ENCODE data around the gene DNAJC30. TPM values are rescaled to one million over a fixed set of nuclear protein-coding genes. Genes with fewer than 3 reads are reported as not detected.

Gene DNAJC30
- total and polyA plus RNA-seq, 2 donors (not counting 1 experiment from before 2014, with no cell fraction given): 6.6 to 15.5 TPM

DNA sequence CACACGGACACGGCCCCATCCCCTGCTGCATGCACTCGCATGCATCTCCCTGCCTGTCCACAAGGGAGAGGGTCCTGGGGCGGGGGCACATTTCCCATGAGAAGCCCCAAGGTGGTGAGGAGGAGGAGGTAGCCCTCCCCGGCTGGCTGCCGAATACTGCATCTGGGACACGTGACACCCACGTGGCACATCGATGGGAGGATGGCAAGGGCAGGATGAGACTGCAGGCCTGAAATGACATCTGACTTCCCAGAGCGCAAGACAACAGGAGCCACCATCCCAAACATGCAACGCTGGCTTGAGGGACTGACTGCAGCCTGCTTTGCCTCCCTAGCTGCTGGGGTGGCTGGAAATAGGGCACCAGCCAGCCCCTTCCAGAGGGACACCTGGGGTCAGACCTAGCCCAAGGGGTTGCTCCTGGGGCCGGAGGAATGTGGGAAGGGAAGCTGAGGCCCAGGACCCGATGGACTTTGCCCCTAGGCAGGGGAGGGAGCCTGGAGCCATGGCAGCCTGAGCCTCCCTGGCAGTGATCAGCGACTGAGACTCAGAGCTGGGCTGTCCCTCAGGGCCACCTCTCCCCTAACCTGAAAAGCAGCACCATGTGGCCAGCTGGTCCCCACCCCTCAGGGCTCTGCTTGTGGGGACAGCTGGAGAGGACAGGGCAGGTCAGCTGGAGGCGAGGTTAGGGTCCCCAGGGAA, 16.3 kb upstream of the DNAJC30 start:
- Histone ChIP-seq H3K4me3 (ENCODE audit: control extremely low read depth in 1 of 5, extremely low read depth in 1 of 5, insufficient read depth in 1 of 5, low read depth in 2 of 5, low read length in 4 of 5) (no peak overlapping the region), H3K4me1 (ENCODE audit: control insufficient read depth in 2 of 2, insufficient read depth in 2 of 2, low read length in 2 of 2) (peaks cover 6 to 12% of the 10 kb centered on the region in 2 donors), H3K9me3 (ENCODE audit: control extremely low read depth in 1 of 3, control insufficient read depth in 2 of 3, insufficient read depth in 1 of 3, low read length in 2 of 3) (peaks cover 0 to 5% (median 0%) of the 10 kb centered on the region in 3 donors), H3K36me3 (replicated peaks in 1 of 2; ENCODE audit: control extremely low read depth in 1 of 2, control insufficient read depth in 1 of 2, extremely low read depth in 1 of 2, insufficient read depth in 2 of 2, low read length in 1 of 2) (peaks cover 0 to 36% of the 10 kb centered on the region in 2 experiments), H2AFZ (ENCODE audit: insufficient read depth, low read depth, low read length, poor library complexity, severe bottlenecking) (no peak overlapping the region), H3K27me3 (replicated peaks in 1 of 4; ENCODE audit: control extremely low read depth in 1 of 4, control insufficient read depth in 3 of 4, insufficient read depth in 4 of 4, low read length in 3 of 4) (peaks cover 0 to 10% (median 0%) of the 10 kb centered on the region in 4 experiments), H3K79me2 (ENCODE audit: control insufficient read depth, insufficient read depth, low read length) (no peaks in the 10 kb centered on the region), H4K20me1 (ENCODE audit: control insufficient read depth, insufficient read depth, low read length, poor library complexity, severe bottlenecking) (peaks cover under 1% of the 10 kb centered on the region), H3K27ac (ENCODE audit: low read length in 2 of 2) (no peak overlapping the region), H3K4me2 (replicated peaks; ENCODE audit: low read depth, low read length, poor library complexity, severe bottlenecking) (no peak overlapping the region), H3K9ac (ENCODE audit: low read length) (no peak overlapping the region)
- no peak for DNase-seq
- WGBS (ENCODE audit: insufficient coverage): 95% methylated on average over 15 of the region's 15 CpGs
- H3K4me3 Mint-ChIP-seq: no peak overlapping the region
- ATAC-seq (ENCODE audit: low read depth): no peak
- H3K9me3 Mint-ChIP-seq (ENCODE audit: insufficient read depth): no peaks in the 10 kb centered on the region
- H3K4me1 Mint-ChIP-seq: peaks cover 13% of the 10 kb centered on the region
- CTCF ChIA-PET: interaction anchor here (0.5 kb wide), 1 partner anchor 95 kb away, joined by 3 read pairs; no protein-coding TSS in a partner anchor
- TF ChIP-seq, protein P1, sequence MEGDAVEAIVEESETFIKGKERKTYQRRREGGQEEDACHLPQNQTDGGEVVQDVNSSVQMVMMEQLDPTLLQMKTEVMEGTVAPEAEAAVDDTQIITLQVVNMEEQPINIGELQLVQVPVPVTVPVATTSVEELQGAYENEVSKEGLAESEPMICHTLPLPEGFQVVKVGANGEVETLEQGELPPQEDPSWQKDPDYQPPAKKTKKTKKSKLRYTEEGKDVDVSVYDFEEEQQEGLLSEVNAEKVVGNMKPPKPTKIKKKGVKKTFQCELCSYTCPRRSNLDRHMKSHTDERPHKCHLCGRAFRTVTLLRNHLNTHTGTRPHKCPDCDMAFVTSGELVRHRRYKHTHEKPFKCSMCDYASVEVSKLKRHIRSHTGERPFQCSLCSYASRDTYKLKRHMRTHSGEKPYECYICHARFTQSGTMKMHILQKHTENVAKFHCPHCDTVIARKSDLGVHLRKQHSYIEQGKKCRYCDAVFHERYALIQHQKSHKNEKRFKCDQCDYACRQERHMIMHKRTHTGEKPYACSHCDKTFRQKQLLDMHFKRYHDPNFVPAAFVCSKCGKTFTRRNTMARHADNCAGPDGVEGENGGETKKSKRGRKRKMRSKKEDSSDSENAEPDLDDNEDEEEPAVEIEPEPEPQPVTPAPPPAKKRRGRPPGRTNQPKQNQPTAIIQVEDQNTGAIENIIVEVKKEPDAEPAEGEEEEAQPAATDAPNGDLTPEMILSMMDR (IDR thresholded peaks at IDR 0.05): no peak
- no peak for TF ChIP-seq EZH2 (IDR thresholded peaks at IDR 0.05; ENCODE audit: borderline replicate concordance, insufficient read depth, low read depth, low read length, poor library complexity, severe bottlenecking)
- peaks cover 7% of the 10 kb centered on the region for H3K27me3 Mint-ChIP-seq
- intact Hi-C loops (cut with micrococcal nuclease): no loop called here
- no peak overlapping the region for H3K27ac Mint-ChIP-seq
- POLR2A ChIA-PET: no interaction called here

- H3K9me3 Mint-ChIP-seq (ENCODE audit: insufficient read depth): no peaks in the 10 kb centered on the region
- Histone ChIP-seq H3K4me3 (ENCODE audit: control extremely low read depth in 1 of 5, extremely low read depth in 1 of 5, insufficient read depth in 1 of 5, low read depth in 2 of 5, low read length in 4 of 5) (no peak overlapping the region), H4K20me1 (ENCODE audit: control insufficient read depth, insufficient read depth, low read length, poor library complexity, severe bottlenecking) (peaks cover 5% of the 10 kb centered on the region), H2AFZ (ENCODE audit: insufficient read depth, low read depth, low read length, poor library complexity, severe bottlenecking) (no peak overlapping the region), H3K4me1 (ENCODE audit: control insufficient read depth in 2 of 2, insufficient read depth in 2 of 2, low read length in 2 of 2) (peaks cover 3% of the 10 kb centered on the region in 2 donors), H3K4me2 (replicated peaks; ENCODE audit: low read depth, low read length, poor library complexity, severe bottlenecking) (no peak overlapping the region), H3K36me3 (replicated peaks in 1 of 2; ENCODE audit: control extremely low read depth in 1 of 2, control insufficient read depth in 1 of 2, extremely low read depth in 1 of 2, insufficient read depth in 2 of 2, low read length in 1 of 2) (peaks cover 0 to 46% of the 10 kb centered on the region in 2 experiments), H3K9ac (ENCODE audit: low read length) (no peak overlapping the region), H3K27me3 (replicated peaks in 1 of 4; ENCODE audit: control extremely low read depth in 1 of 4, control insufficient read depth in 3 of 4, insufficient read depth in 4 of 4, low read length in 3 of 4) (peaks cover 0 to 5% (median 0%) of the 10 kb centered on the region in 4 experiments), H3K27ac (ENCODE audit: low read length in 2 of 2) (no peak overlapping the region), H3K9me3 (ENCODE audit: control extremely low read depth in 1 of 3, control insufficient read depth in 2 of 3, insufficient read depth in 1 of 3, low read length in 2 of 3) (peaks cover 0 to 5% (median 0%) of the 10 kb centered on the region in 3 donors), H3K79me2 (ENCODE audit: control insufficient read depth, insufficient read depth, low read length) (no peaks in the 10 kb centered on the region)
- ChIA-PET POLR2A (interaction anchor here (0.6 kb wide), 1 partner anchor 36 kb away, joined by 5 read pairs; no protein-coding TSS in a partner anchor), CTCF (interaction anchor here (1.2 kb wide), 1 partner anchor 26 kb away, joined by 3 read pairs; no protein-coding TSS in a partner anchor)
- 96% methylated on average over 7 of the region's 7 CpGs for WGBS (ENCODE audit: insufficient coverage)
- H3K27ac Mint-ChIP-seq: no peak overlapping the region
- DNase-seq: no peak
- no peak for ATAC-seq (ENCODE audit: low read depth)
- H3K27me3 Mint-ChIP-seq: peaks cover 7% of the 10 kb centered on the region
- intact Hi-C loops (cut with micrococcal nuclease): no loop called here
- TF ChIP-seq, protein P1 (IDR thresholded peaks at IDR 0.05): no peak
- no peak for TF ChIP-seq EZH2 (IDR thresholded peaks at IDR 0.05; ENCODE audit: borderline replicate concordance, insufficient read depth, low read depth, low read length, poor library complexity, severe bottlenecking)
- no peak overlapping the region for H3K4me3 Mint-ChIP-seq
- H3K4me1 Mint-ChIP-seq: peaks cover 7% of the 10 kb centered on the region
Observed at GRCh38 chr7:73698410-73698809, 15.2 kb upstream of the DNAJC30 start.
